ENCODE measurements around the gene SLC10A7.
A peak's percentile ranks its signal among the peaks of the same experiment; 100 is the strongest.

The SLC10A7 gene

DNA sequence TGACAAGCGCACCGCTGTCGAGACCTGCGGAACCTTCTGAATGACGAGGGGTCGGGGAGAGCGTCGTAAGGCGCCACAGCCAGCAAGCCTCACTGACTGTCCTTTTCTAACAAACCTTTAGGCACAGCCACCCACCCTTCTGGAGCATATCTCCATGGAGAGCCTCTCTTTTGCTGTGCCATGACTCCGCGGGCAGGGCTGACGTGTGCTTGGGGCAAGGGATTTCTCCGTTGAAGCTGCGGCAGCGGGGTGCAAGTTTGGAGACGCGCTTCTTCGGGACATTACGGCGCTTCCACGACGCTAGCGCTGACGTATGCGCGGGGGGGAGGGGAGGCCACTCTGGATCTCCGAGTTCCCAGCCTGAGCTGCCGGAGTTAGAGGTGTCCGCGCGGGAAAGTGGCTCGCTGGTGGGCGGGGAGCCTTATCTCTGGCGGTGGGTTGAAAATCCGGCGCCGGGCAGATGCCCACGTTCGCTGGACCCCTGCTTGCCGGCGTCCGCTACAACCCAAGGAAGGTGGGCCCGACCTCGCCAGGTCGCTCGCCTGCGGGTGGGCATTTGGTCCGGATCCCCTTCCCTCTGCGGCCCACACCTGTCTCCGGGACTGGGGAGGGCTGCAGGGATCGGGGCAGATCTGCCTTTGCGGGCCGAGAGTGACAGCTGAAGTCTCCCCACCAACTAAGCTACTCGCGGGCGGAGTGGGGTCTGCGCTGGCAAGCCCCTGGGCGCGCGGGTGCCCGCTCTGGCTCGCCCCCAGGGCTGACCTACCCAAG lies 543 bp upstream of the SLC10A7 start:
- TF ChIP-seq Cebpa-rat (IDR thresholded peaks at IDR 0.05), result no peak
- Histone ChIP-seq H3K9me3 (no peaks in the 10 kb centered on the region), H3K4me1 (peaks cover 38% of the 10 kb centered on the region), H3K27ac (peak overlapping the region; percentile 84), H3K9ac (peak overlapping the region; percentile 90), H3K27me3 (no peaks in the 10 kb centered on the region), H3K4me2 (peak overlapping the region; percentile 82), H4K20me1 (no peaks in the 10 kb centered on the region; the same call in 1 of the 2 replicates), H3K36me3 (no peaks in the 10 kb centered on the region), H3K4me3 (peak overlapping the region; percentile 98)

DNA sequence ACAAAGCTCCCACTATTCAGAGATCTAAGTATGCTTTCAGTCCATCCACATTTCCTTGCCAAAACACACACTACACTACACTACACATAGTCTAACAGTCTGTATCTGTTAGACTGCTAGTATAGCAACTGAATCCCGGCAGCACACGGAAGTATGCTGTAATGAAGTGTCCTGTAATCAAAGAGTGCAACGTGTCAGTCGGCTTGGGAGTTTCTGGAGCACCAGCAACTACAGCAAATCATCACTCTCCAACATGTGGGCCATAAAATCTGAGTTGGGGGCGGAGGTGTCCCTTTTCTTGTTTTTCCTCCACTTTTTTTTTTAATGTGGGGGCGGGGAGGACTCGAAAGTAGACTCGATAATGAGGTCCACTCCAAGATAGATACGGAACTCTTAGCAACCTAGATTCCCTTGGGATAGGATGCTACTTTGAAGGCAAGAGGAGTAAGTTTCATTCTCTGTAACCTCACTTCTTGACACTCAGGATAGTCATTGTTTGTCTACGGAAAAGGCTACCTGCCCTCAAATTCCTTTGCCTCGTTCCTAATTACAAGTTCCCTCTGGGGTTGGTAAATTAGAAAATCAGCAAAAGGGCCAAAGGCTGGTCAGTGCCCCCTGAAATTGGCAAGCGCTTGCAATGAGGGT lies 722 bp downstream of the SLC10A7 start:
- H3K9ac ChIP-seq, result peak overlapping the region; percentile 90
- H3K4me2 ChIP-seq, result peak overlapping the region; percentile 82
- TF ChIP-seq Cebpa-rat (IDR thresholded peaks at IDR 0.05), result no peak
- peak overlapping the region; percentile 98 for H3K4me3 ChIP-seq
- no peaks in the 10 kb centered on the region; the same call in 1 of the 2 replicates for H4K20me1 ChIP-seq
- peaks cover 35% of the 10 kb centered on the region for H3K4me1 ChIP-seq
- H3K27me3 ChIP-seq, result no peaks in the 10 kb centered on the region
- H3K36me3 ChIP-seq, result 0 out of 2 replicates have a peak, but pooled peaks cover 7% of the 10 kb centered on the region
- H3K27ac ChIP-seq, result peak overlapping the region; percentile 84
- no peaks in the 10 kb centered on the region for H3K9me3 ChIP-seq

DNA sequence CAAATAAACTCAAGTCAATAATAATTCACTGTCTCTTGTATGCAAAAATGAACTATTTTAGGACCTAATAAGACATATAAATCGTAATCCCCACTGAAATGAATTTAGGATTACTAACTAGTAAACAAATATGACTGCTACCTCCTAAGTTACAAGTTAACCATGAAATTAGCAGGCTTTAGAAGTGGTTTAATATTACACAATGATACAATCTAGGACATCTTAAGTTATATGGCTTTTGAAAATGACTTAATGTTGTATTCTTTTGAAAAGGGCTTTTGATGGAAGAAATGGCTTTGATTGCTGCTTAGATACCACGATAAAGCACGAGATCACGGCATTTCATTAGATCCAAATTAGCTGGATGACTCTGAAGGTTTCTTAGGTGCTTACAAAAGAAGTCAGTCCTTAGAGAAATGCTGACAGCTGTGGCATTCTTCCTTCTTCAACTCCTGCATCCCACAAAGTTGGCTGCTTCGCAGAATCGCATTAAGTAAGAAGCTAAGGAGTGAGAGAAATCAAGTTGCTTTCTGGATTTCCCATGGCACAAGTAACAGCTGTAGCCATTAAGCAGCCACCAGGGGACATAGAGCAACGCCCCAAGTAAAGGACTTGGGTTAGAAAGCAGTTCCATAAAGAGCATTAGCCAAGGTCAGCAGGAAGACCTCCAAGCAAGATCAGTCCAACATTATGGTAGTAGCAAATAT lies 6.9 kb downstream of the SLC10A7 start:
- Histone ChIP-seq H3K9me3 (no peaks in the 10 kb centered on the region), H4K20me1 (no peaks in the 10 kb centered on the region; the same call in 1 of the 2 replicates), H3K9ac (no peak overlapping the region), H3K4me3 (no peak overlapping the region), H3K36me3 (peaks cover 18% of the 10 kb centered on the region), H3K4me2 (no peak overlapping the region), H3K4me1 (peaks cover 6% of the 10 kb centered on the region), H3K27ac (no peak overlapping the region), H3K27me3 (no peaks in the 10 kb centered on the region)
- no peak for TF ChIP-seq Cebpa-rat (IDR thresholded peaks at IDR 0.05)

DNA sequence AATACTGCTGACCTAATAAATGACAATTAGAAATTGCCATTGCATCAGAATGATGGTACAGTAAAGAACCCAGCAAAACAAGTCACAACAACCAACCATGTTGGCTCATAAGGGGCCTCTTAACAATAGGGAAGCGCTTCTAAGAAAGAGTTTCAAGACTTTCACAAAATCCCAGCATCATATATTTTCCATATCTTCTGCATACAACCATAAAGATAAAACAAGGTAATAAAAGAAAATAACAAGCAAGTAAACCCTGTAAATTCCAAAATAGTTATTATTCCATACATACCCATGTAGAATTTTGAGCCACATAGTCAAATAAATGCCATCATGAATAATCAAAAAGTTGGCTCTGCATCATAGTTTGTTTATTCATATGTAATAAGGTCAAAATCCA lies 8.2 kb downstream of the SLC10A7 start:
- no peak overlapping the region for H3K4me3 ChIP-seq
- no peaks in the 10 kb centered on the region for H3K4me1 ChIP-seq

DNA sequence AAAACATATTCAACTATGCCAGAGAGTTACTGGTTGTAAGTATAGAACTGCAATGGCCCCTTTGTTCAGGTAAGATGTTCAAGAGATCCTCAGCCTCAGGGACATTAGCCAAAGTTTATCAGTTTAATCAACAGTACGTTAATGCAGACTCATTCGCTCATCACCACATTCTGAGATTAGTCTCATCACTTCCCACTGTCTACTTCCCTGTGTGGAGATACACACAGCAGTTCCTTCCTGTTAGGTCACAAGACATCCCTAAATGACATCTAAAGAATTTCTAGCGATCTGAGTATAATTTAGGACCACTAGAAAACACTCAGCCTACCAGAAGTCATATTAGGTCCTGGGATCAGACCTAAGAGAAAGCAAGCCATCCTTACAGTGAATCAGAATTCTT lies 10.4 kb downstream of the SLC10A7 start:
- Histone ChIP-seq H3K9me3 (no peaks in the 10 kb centered on the region), H3K27me3 (no peaks in the 10 kb centered on the region), H4K20me1 (no peaks in the 10 kb centered on the region), H3K4me1 (no peaks in the 10 kb centered on the region), H3K4me2 (no peak overlapping the region), H3K36me3 (peaks cover 19% of the 10 kb centered on the region), H3K4me3 (no peak overlapping the region), H3K27ac (no peak overlapping the region), H3K9ac (no peak overlapping the region)
- TF ChIP-seq Cebpa-rat (IDR thresholded peaks at IDR 0.05), result no peak

More for the DNA sequence above, 8.2 kb downstream of the SLC10A7 start:
- Histone ChIP-seq H3K27me3 (no peaks in the 10 kb centered on the region), H3K9ac (no peak overlapping the region), H3K27ac (no peak overlapping the region), H4K20me1 (no peaks in the 10 kb centered on the region; the same call in 1 of the 2 replicates), H3K9me3 (no peaks in the 10 kb centered on the region), H3K4me2 (no peak overlapping the region), H3K36me3 (peaks cover 22% of the 10 kb centered on the region)
- TF ChIP-seq Cebpa-rat (IDR thresholded peaks at IDR 0.05), result no peak

DNA sequence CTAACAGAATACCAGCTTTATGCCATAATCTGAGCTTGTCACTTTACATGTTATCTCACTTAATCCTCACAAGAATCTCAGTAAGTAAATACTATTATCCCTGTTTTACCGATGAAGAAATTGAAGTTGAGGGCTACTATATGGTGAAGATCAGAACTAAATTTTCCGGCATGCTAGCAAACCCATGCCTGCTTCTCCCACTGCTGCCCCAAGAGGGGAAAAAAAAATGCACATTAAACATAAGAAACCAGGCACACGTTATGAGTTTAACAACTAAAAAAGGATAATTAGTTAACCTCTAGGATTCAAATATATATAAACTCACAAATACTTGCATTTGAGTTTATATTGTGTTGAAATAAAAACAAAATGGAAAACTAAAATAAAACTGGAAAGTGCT lies 10.8 kb downstream of the SLC10A7 start:
- peaks cover 19% of the 10 kb centered on the region for H3K36me3 ChIP-seq
- H3K4me3 ChIP-seq, result no peak overlapping the region

DNA sequence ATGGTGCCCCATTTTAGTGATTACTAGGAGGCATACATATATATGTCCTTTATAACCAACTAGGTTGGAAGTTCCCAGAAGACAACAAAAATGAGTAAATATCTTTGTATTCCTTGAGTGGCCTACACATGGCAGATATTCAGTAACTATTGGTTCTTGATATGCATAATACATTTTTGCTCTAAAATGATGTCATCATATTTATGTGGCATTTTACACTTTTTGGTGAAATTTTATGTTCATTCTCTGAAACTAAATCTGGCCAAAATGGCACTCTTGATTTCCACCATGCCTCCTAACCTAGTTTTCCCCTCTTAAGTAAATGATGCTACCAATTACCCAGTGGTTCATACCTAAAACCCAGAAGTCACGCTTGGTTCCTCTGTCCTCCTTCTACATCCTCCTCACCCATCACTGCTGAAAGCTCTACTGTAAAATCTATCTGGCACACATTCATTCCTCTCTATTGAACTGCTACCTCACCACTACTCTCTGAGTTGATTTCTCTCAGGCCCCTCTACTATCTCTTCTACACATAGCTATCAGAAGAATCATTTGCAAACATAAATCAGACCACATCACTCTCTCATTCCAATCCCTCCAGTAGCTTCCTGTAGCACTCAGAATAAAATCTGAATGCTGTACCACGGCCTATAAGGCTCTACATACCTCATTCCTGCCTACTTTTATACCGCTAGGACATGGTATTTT lies 13.4 kb downstream of the SLC10A7 start:
- no peaks in the 10 kb centered on the region for H3K9me3 ChIP-seq
- H3K4me2 ChIP-seq, result no peak overlapping the region
- no peak overlapping the region for H3K9ac ChIP-seq
- H3K27ac ChIP-seq, result no peak overlapping the region
- H4K20me1 ChIP-seq, result no peaks in the 10 kb centered on the region
- peaks cover 15% of the 10 kb centered on the region; the same call in 1 of the 2 replicates for H3K36me3 ChIP-seq
- H3K4me3 ChIP-seq, result no peak overlapping the region
- no peak for TF ChIP-seq Cebpa-rat (IDR thresholded peaks at IDR 0.05)
- no peaks in the 10 kb centered on the region for H3K4me1 ChIP-seq
- no peaks in the 10 kb centered on the region for H3K27me3 ChIP-seq

More for the DNA sequence above, 10.8 kb downstream of the SLC10A7 start:
- Histone ChIP-seq H3K27ac (no peak overlapping the region), H4K20me1 (no peaks in the 10 kb centered on the region), H3K27me3 (no peaks in the 10 kb centered on the region), H3K9me3 (no peaks in the 10 kb centered on the region), H3K4me2 (no peak overlapping the region), H3K4me1 (no peaks in the 10 kb centered on the region), H3K9ac (no peak overlapping the region)
- no peak for TF ChIP-seq Cebpa-rat (IDR thresholded peaks at IDR 0.05)

DNA sequence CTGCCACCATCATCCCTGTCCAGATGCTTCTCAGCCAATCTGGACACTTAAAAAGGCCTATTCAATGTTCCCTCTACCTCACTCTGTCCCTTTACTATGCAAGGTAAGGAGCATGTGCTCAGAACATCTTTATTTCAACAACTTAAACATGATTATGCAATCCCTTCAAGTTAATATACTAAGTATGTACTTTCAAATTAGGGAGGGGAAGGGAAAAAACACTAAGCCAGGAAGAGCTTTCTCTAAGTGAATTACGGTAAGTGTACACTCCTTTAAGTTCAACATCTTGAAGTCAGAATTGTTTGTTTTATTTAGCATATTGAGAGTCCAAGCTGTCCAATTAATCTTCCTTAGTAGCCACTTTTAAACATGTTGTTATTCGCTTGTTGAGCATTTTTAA lies 14.1 kb downstream of the SLC10A7 start:
- Histone ChIP-seq H3K9me3 (no peaks in the 10 kb centered on the region), H3K4me3 (no peak overlapping the region), H3K27ac (no peak overlapping the region), H3K9ac (no peak overlapping the region), H3K4me1 (no peaks in the 10 kb centered on the region), H3K4me2 (no peak overlapping the region), H3K36me3 (peaks cover 22% of the 10 kb centered on the region), H4K20me1 (no peaks in the 10 kb centered on the region), H3K27me3 (no peaks in the 10 kb centered on the region)
- TF ChIP-seq Cebpa-rat (IDR thresholded peaks at IDR 0.05), result no peak

DNA sequence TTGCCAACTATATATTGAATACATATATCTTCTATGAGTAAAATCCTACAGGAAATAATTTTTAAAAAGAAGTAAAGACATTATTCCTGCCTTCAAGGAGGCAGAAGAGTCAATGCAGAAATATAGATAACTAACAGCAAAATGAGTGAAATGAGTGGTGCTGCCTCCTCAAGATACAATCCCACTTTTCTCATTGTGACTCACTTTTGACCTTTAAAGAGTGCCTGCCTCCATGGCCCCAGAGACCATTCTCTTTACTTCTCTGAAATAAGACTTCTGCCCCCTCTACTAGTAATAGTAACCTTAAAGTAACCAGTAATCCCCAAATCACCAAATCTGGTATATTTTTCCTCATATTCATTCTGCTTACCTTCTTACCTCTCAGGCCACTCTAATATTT lies 15.5 kb downstream of the SLC10A7 start:
- H3K4me2 ChIP-seq, result no peak overlapping the region
- TF ChIP-seq Cebpa-rat (IDR thresholded peaks at IDR 0.05), result no peak

More for the DNA sequence above, 15.5 kb downstream of the SLC10A7 start:
- Histone ChIP-seq H3K27ac (no peak overlapping the region), H4K20me1 (no peaks in the 10 kb centered on the region), H3K4me3 (no peak overlapping the region), H3K4me1 (no peaks in the 10 kb centered on the region), H3K27me3 (no peaks in the 10 kb centered on the region), H3K9me3 (no peaks in the 10 kb centered on the region), H3K9ac (no peak overlapping the region), H3K36me3 (peaks cover 28% of the 10 kb centered on the region)
